ENCODE results near the gene CACNA1B. TPM values are rescaled to one million over a fixed set of nuclear protein-coding genes. Genes with fewer than 3 reads are reported as not detected.

The CACNA1B gene
- total and polyA plus RNA-seq, 2 of the 13 experiments (the other 11 are each of a cell fraction or from before 2014, with no cell fraction given) = under 0.01 to 0.04 TPM

DNA sequence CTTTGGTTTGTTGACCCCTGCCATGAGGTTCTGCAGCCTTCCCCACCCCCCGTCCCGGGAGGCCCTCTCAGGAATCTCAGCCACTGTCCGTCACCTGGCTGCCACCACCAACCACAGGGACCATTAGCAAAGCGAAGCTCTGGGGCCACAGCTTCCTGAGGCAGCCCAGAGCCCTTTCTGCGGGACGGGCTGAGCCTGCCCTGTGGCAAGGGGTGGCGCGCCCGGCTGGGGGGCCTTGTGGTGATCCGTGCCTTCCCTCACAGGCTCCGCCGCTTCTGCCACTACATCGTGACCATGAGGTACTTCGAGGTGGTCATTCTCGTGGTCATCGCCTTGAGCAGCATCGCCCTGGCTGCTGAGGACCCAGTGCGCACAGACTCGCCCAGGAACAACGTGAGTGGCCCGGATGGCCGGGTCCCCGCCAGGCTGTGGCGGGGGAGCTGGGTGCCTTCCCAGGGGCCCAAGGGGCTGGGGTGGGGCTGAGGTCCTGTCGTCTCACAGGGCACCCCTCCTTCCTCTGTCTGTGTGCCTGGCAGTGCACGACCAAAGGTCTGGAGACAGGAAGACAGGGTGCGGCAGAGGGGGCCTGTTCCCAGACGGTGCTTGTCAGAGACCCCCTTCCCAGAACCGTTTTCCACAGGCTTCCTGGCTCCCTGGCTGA lies 169.2 kb downstream of the CACNA1B start:
- WGBS (ENCODE audit: low lambda C conversion rate) = 28% methylated on average over 8 of the region's 29 CpGs
- H3K27ac ChIP-seq (ENCODE audit: extremely low read length, insufficient read depth, low read length) = no peak overlapping the region
- BruUV-seq (replicated peaks) = no TSS peak
- in situ Hi-C loops (cut with HindIII; ENCODE audit: extremely low pct_ligation_motif_present, low pct_unique_long_range_greater_than_20kb) = no loop called here
- no peaks in the 10 kb centered on the region for H3K79me2 ChIP-seq (ENCODE audit: insufficient read depth, low read length)
- no peaks in the 10 kb centered on the region for H3K4me1 ChIP-seq (ENCODE audit: insufficient read depth, low read length)
- FAIRE-seq = no peak
- no peak overlapping the region for H2AFZ ChIP-seq (ENCODE audit: low read length)
- no peak overlapping the region for H3K4me2 ChIP-seq (ENCODE audit: low read depth, low read length)
- DNase-seq (ENCODE audit: low spot score) = no peak
- intact Hi-C loops (cut with micrococcal nuclease; ENCODE audit: unreplicated experiment) = no loop called here
- H3K9me3 ChIP-seq (ENCODE audit: low read length) = no peaks in the 10 kb centered on the region
- CTCF ChIA-PET (ENCODE audit: low intra/inter-chr PET ratio, low total read pairs) = no interaction called here
- H3K4me3 ChIP-seq (replicated peaks in 1 of 3; ENCODE audit: insufficient read depth in 1 of 3, low read depth in 2 of 3, low read length in 3 of 3) = no peak overlapping the region
- no peak for ATAC-seq
- no peak overlapping the region for H3K9ac ChIP-seq (ENCODE audit: insufficient read depth, low read depth, low read length)
- TF ChIP-seq SPEN (CRISPR knock-in tag; IDR thresholded peaks at IDR 0.05; ENCODE audit: low read depth) (no peak), ZSCAN21 (CRISPR knock-in tag; IDR thresholded peaks at IDR 0.05; ENCODE audit: borderline replicate concordance) (no peak), MIER3 (CRISPR knock-in tag; IDR thresholded peaks at IDR 0.05; ENCODE audit: borderline replicate concordance) (no peak), NFE2L1 (CRISPR knock-in tag; IDR thresholded peaks at IDR 0.05; ENCODE audit: borderline replicate concordance) (no peak), ZC3H13 (CRISPR knock-in tag; IDR thresholded peaks at IDR 0.05) (no peak), SP140L (CRISPR knock-in tag; IDR thresholded peaks at IDR 0.05; ENCODE audit: borderline replicate concordance) (no peak), ZNF564 (CRISPR knock-in tag; IDR thresholded peaks at IDR 0.05) (no peak)
- TF ChIP-seq, protein P1, sequence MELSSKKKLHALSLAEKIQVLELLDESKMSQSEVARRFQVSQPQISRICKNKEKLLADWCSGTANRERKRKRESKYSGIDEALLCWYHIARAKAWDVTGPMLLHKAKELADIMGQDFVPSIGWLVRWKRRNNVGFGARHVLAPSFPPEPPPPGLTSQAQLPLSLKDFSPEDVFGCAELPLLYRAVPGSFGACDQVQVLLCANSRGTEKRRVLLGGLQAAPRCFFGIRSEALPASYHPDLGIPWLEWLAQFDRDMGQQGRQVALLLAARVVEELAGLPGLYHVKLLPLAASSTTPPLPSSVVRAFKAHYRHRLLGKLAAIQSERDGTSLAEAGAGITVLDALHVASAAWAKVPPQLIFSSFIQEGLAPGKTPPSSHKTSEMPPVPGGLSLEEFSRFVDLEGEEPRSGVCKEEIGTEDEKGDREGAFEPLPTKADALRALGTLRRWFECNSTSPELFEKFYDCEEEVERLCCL (CRISPR knock-in tag; IDR thresholded peaks at IDR 0.05; ENCODE audit: borderline replicate concordance) = no peak
- no peaks in the 10 kb centered on the region for H4K20me1 ChIP-seq (ENCODE audit: insufficient read depth, low read length)
- H3K27me3 ChIP-seq (ENCODE audit: control insufficient read depth in 1 of 2, insufficient read depth in 2 of 2, low read length in 2 of 2) = peaks cover 13 to 59% of the 10 kb centered on the region in 2 experiments; a peak in 4 of 5 replicates
- H3K36me3 ChIP-seq (replicated peaks in 1 of 2; ENCODE audit: control insufficient read depth in 1 of 2, insufficient read depth in 2 of 2, low read length in 2 of 2) = no peaks in the 10 kb centered on the region
- POLR2A ChIA-PET = no interaction called here

Measured in HepG2 (cell line).